Prostate gland (tissue), 2 donors: ENCODE measurements around the gene OR5B21. TPM values are rescaled to one million over a fixed set of nuclear protein-coding genes. Genes with fewer than 3 reads are reported as not detected.

ENCODE experiments used
- DNase-seq: peaks from one replicate; pipeline ENCODE4 v3.0.0-alpha.2; 2019; ENCODE audit warnings: low spot score
- H3K27ac ChIP-seq, 2 donors: fragments of 200-600 bp; sonication (generic); 2 replicates each; pipeline ENCODE4 v1.5.1; 2017 to 2019
- H3K27me3 ChIP-seq: fragments of 200-600 bp; sonication (generic); replicated peaks from 2 replicates; pipeline ENCODE4 v1.5.1; 2019; ENCODE audit not compliant: insufficient read depth
- H3K36me3 ChIP-seq, 2 donors: fragments of 200-600 bp; sonication (generic); 1 replicate in 1 of 2; 2 replicates in 1 of 2; pipeline versions ENCODE4 v1.5.1 to v1.8.1; 2017 to 2019
- H3K4me1 ChIP-seq: fragments of 200-600 bp; sonication (generic); replicated peaks from 2 replicates; pipeline ENCODE4 v1.5.1; 2019
- H3K4me3 ChIP-seq, 2 donors: fragments of 200-600 bp; sonication (generic); 2 replicates each; pipeline ENCODE4 v1.5.1; 2017 to 2019
- H3K9me3 ChIP-seq: fragments of 200-600 bp; sonication (generic); 2 replicates; pipeline ENCODE4 v1.5.1; 2017
- CTCF ChIP-seq, 4 experiments: fragments of 200-600 bp in 2 of 4; fragments of 450-650 bp in 2 of 4; sonication (generic) in 2 of 4; IDR thresholded peaks; 1 replicate in 3 of 4; 2 replicates in 1 of 4; pipeline ENCODE4 v1.5.1; 2016 to 2019; ENCODE audit warnings: antibody characterized with exemption in 4 of 4, mild to moderate bottlenecking in 2 of 4, moderate library complexity in 2 of 4
- POLR2A ChIP-seq: fragments of 450-650 bp; IDR thresholded peaks from one replicate; pipeline ENCODE4 v1.6.1; 2016; ENCODE audit warnings: antibody characterized with exemption, mild to moderate bottlenecking
- POLR2AphosphoS5 ChIP-seq: sonication (generic); formaldehyde crosslinking; IDR thresholded peaks from one replicate; pipeline ENCODE4 v1.6.1; 2017; ENCODE audit warnings: antibody characterized with exemption
- WGBS: methylation state at CpG from one replicate; pipeline ENCODE4 v1.1.5; 2018; 5-methylcytosine and 5-hydroxymethylcytosine counted together
- intact Hi-C: fragments of 100-400 bp; cut with DNase I; formaldehyde crosslinking; loops from one replicate; pipeline ENCODE4 v1.14.2; 2022
- total RNA-seq, 2 donors: library from RNA; depleted of rRNA; stranded (reverse); fragments of >200 nt; gene quantifications; one replicate each; pipeline ENCODE4 v1.1.0, GENCODE V29; 2016

OR5B21 gene
- total RNA-seq, 2 donors from 2014 or later: not detected

GRCh38 chr11:58498464-58498863, 9.4 kb downstream of the OR5B21 start:
- Histone ChIP-seq H3K36me3 (no peaks in the 10 kb centered on the region), H3K27ac (no peak overlapping the region), H3K4me1 (no peaks in the 10 kb centered on the region), H3K4me3 (no peak overlapping the region), H3K27me3 (no peaks in the 10 kb centered on the region), H3K9me3 (no peaks in the 10 kb centered on the region)
- TF ChIP-seq POLR2AphosphoS5: no peak
- no peak for TF ChIP-seq CTCF (IDR thresholded peaks at IDR 0.05)
- no peak for TF ChIP-seq POLR2A
- 33% methylated on average over 2 of the region's 2 CpGs for WGBS
- no peak for DNase-seq
- intact Hi-C loops: no loop called here

GRCh38 chr11:58497951-58498350, 10.0 kb downstream of the OR5B21 start:
- no peaks in the 10 kb centered on the region for H3K36me3 ChIP-seq
- TF ChIP-seq CTCF (IDR thresholded peaks at IDR 0.05) (no peak), POLR2A (no peak), POLR2AphosphoS5 (no peak)
- H3K4me1 ChIP-seq: no peaks in the 10 kb centered on the region
- no peak for DNase-seq
- H3K9me3 ChIP-seq: no peaks in the 10 kb centered on the region
- no peak overlapping the region for H3K4me3 ChIP-seq
- no peaks in the 10 kb centered on the region for H3K27me3 ChIP-seq
- intact Hi-C loops: no loop called here
- no peak overlapping the region for H3K27ac ChIP-seq
- 39% methylated on average over 2 of the region's 2 CpGs for WGBS

GRCh38 chr11:58495906-58496305, 12.0 kb downstream of the OR5B21 start:
- no peak overlapping the region for H3K27ac ChIP-seq
- no peaks in the 10 kb centered on the region for H3K4me1 ChIP-seq
- H3K9me3 ChIP-seq: no peaks in the 10 kb centered on the region
- intact Hi-C loops: no loop called here
- H3K36me3 ChIP-seq: no peaks in the 10 kb centered on the region
- no peak for DNase-seq
- WGBS: 70% methylated on average over 2 of the region's 2 CpGs
- no peaks in the 10 kb centered on the region for H3K27me3 ChIP-seq
- no peak overlapping the region for H3K4me3 ChIP-seq
- TF ChIP-seq POLR2AphosphoS5: no peak
- no peak for TF ChIP-seq POLR2A
- no peak for TF ChIP-seq CTCF (IDR thresholded peaks at IDR 0.05)

GRCh38 chr11:58494101-58494500, 13.8 kb downstream of the OR5B21 start:
- no peaks in the 10 kb centered on the region for H3K9me3 ChIP-seq
- no peak for TF ChIP-seq CTCF (IDR thresholded peaks at IDR 0.05)
- TF ChIP-seq POLR2A: no peak
- H3K4me1 ChIP-seq: no peaks in the 10 kb centered on the region
- DNase-seq: no peak
- H3K27ac ChIP-seq: no peak overlapping the region
- no peaks in the 10 kb centered on the region for H3K27me3 ChIP-seq
- no peaks in the 10 kb centered on the region for H3K36me3 ChIP-seq
- intact Hi-C loops: no loop called here
- no peak overlapping the region for H3K4me3 ChIP-seq

- no peaks in the 10 kb centered on the region for H3K27me3 ChIP-seq
- no peaks in the 10 kb centered on the region for H3K36me3 ChIP-seq
- TF ChIP-seq POLR2A: no peak
- no peak for TF ChIP-seq POLR2AphosphoS5
- TF ChIP-seq CTCF (IDR thresholded peaks at IDR 0.05): no peak
- DNase-seq: no peak
- 78% methylated on average over 2 of the region's 2 CpGs for WGBS
- H3K4me3 ChIP-seq: no peak overlapping the region
- H3K4me1 ChIP-seq: no peaks in the 10 kb centered on the region
- H3K27ac ChIP-seq: no peak overlapping the region
- intact Hi-C loops: no loop called here
- no peaks in the 10 kb centered on the region for H3K9me3 ChIP-seq
Measured at GRCh38 chr11:58493676-58494075, 14.2 kb downstream of the OR5B21 start.
